Islet of Langerhans (tissue), 1 donor: ENCODE data around the gene CLMN.

Experiments
- FAIRE-seq: peaks from one replicate; lab custom pipeline; 2011; peaks lifted over from hg19 to GRCh38; lab: Jason Lieb, UNC

CLMN gene

GRCh38 chr14:95341115-95341514 lies 21.4 kb upstream of the CLMN start:
- FAIRE-seq: no peak

DNA sequence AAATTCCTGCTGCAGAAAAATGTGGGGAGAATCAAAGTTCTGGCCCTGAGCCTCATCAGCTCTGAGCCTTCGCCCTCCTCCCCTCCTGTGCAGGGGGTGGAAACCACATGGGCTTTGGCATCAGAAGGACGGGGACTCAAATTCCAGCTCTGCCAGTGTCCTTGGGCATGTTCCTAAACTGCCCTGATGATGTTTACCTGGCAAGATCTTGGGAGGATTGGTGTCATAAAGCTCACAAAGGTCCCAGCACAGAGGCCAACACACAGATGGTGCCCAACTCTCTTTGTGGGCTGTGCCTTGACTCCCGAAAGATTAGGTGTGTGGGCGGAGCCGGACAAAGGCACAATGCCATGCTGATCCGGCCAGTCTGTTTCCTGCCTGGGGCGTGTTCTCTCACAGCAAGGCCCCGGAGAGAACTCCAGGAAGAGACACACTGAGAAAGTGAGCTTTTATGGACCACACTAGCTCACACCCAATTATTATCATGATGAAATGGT lies 20.5 kb upstream of the CLMN start:
- FAIRE-seq: no peak

- no peak for FAIRE-seq
Measured at GRCh38 chr14:95339301-95339865, 19.7 kb upstream of the CLMN start.

DNA sequence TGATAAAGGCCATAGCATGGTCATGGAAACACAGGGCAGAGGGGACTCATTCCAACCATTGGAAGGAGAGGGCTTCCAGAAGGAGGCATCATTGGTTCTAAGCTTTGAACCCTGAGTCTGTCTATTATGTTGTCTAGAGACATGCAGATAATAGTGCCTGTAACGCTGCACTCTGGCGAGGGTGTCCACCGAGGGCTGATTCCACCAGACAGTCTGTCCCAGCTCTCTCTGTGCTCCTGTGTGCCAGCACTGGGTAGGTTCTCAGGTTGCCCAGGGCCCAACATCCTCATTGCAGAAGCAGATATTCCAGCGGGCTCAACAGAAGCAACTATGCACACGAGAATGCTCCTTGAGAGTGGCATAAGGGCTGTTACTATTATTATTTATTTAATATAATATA lies 18.7 kb upstream of the CLMN start:
- FAIRE-seq: no peak

DNA sequence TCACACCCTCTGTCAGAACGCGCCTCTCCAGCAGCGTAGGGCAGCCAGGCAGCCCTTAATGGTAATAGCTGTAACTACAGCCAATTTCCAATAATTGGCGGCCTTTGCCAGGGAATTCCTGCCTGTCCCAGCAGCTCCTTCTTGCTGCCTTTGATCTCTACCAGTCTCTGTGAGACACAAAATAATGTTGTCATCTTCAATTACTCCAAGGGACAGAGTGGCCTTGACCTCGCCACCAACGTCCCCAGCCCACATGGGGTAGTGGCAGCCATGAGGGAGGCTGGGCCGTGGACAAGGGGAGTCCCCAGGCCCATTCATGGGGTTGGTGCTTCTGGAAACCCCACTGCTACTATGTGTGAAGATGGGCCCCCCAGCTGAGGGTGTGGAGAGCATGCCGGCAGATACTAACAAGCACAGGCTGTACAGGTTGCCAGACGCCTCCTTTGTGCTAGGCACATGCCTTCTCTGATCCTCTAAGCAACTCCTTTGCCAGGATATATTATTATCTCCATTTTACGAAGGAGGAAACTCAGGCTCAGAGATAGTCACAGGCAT lies 17.4 kb upstream of the CLMN start:
- no peak for FAIRE-seq

DNA sequence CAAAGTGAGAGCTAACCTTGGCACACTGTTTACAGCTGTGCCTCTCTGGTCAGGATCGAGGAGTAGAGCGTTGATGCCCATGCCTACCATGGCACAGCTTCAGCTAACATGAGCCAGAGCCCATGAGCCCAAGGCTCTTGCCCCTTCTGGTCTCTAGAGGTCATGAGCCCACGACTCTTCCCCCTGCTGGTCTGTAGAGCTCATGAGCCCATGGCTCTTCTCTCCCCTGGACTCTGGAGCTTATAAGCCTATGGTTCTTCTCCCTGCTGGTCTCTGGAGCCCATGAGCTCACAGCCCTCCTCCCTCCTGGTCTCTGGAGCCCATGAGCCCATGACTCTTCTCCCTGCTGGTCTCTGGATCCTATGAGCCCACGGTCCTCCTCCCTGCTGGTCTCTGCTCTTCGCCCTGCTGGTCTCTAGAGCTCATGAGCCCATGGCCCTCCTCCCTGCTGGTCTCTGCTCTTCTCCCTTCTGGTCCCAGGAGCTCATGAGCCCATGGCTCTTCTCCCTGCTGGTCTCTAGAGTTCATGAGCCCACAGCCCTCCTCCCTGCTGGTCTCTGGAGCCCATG lies 16.6 kb upstream of the CLMN start:
- no peak for FAIRE-seq

GRCh38 chr14:95335071-95335470 lies 15.4 kb upstream of the CLMN start:
- FAIRE-seq: no peak

- FAIRE-seq: no peak
Measured at GRCh38 chr14:95334044-95334443, 14.3 kb upstream of the CLMN start.

GRCh38 chr14:95332641-95333040 lies 12.9 kb upstream of the CLMN start:
- no peak for FAIRE-seq

DNA sequence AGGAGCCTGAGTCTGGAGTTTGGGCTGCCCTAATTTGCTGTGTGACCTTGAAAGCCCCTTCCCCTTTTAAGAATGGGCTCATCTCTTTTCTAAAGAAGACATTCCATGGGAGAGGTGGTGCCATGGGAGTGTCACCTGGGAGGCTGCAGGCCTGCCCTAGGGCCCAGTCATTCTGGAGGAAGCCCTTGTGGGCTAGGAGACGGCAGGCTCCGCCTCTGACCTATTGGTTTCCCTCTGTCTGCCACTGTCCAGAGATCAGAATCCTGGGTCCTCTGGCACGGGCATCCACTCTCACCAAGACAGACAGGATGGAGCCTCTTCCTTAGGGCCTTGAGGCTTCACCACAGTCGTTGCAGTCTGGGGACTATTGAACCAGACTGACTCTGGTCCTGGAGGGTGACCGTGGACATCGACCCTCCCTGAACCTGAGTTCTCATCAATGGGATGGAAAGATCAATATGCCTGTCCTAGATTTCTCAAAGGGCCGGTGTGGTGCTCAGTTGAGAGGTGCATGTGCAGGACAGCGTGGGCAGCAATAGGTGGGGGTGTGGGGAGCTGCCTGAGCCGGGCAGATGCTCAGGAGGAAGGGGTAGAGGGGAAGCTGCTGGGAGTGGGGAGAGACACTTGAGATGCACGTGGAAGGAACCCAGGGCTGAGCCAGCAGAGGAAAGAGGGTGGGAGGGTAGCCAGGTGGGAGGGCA lies 12.2 kb upstream of the CLMN start:
- FAIRE-seq: no peak

GRCh38 chr14:95330591-95331370 lies 11.1 kb upstream of the CLMN start:
- FAIRE-seq: no peak

- no peak for FAIRE-seq
Measured at GRCh38 chr14:95329941-95330340, 10.2 kb upstream of the CLMN start.

GRCh38 chr14:95328729-95329503 lies 9.2 kb upstream of the CLMN start:
- FAIRE-seq: no peak

DNA sequence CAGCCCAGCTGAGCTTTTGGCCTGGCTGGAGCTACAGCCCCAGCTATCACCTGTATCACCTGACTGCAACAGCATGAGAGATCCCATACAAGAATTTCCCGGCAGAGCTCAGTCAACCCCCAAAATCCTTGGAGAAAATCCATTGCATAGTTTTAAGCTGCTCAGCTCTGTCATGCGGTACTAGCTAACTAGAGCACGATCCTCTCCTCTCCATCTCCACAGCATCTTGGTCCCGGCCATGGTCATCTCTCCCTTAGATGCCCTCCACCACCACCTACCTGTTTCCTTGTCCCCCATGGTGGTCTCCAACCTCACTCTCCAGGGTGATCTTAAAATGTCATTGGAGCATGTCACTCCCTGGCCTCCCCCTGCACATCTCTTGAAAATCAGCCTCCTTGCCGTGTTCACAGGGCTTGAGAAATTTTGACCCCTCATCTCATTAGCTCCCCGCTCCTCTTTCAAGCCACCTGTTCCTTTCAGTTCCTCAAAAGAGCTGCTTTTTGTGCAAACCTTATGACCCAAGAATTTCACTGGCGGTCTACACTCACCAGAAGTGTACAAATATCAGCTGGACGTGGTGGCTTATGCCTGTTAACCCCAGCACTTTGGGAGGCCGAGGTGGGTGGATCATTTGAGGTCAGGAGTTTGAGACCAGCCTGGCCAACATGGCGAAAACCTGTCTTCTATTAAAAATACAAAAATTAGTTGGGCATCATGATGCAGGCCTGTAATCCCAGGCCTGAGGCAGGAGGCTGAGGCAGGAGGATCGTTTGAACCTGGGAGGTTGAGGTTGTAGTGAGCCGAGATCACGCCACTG lies 8.1 kb upstream of the CLMN start:
- FAIRE-seq: no peak

GRCh38 chr14:95326987-95327386 lies 7.3 kb upstream of the CLMN start:
- no peak for FAIRE-seq

GRCh38 chr14:95323917-95324316 lies 4.2 kb upstream of the CLMN start:
- no peak for FAIRE-seq

- no peak for FAIRE-seq
Measured at GRCh38 chr14:95323361-95323760, 3.7 kb upstream of the CLMN start.

DNA sequence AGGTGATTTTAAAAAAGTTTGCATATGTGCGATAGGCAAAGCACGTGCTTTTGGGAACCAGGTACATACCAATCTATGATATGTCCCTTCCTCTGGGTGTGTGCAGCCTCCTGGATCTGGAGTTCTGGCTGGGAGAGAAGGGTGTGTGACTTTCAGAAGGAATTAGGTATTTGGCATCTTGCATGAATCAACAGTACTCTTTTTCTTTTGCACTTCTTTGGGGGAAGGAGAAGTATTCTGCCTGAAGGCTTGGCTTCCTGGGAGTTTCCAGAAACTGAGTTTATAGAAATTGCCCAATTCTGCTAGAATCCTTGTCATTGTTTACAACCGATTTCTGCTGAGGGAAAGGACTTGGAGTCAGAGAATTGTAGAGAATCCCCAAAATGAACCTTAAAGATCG lies 2.9 kb upstream of the CLMN start:
- no peak for FAIRE-seq

DNA sequence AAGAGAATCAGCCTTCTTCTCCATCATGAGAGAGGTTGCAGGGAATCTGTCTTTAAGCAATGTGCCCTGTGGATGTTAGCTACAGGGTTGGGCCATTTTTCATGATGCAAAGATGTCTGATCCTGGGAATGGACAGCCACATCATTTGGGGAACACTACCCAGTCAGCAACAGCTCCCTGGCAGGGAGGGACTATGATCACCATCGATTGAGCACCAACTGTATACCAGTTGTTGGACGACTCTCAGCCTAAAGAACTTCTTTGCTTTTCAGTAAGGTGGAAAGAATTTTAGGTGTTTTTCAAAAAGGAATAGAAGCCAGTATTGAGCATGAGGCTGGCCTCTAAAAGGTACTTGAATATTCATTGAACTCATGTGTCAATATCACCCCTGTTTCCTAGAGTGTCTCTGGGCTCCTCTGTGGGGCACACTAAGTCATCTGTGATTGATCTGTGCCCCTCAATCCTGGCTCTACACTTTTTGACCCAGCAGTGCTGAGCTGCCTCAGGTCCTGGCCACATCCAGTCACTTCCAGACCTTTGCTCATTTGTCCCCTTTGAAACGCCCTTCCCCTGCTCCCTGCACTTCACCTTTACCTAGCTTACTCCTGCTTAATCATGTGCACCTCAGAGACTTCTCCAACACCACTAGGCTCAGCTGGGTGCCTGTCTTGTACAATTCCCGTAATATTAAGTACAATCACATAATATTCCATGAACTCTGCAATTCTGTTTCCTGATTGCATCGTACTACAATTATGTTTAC lies 2.2 kb upstream of the CLMN start:
- no peak for FAIRE-seq

GRCh38 chr14:95320955-95321600 lies 1.4 kb upstream of the CLMN start:
- FAIRE-seq: no peak
